HFF-Myc (cell line): Measurements from ENCODE around the gene SASH3.

Experiments
- DNase-seq: peaks from one replicate; pipeline ENCODE4 v3.0.0-alpha.2; 2011; ENCODE audit warnings: low read depth; ENCODE audit errors: extremely low read depth
- H3K4me3 ChIP-seq: replicated peaks from 2 replicates; pipeline ENCODE4 v1.5.1; 2011; ENCODE audit warnings: low read depth, mild to moderate bottlenecking, control low read depth, low read length
- TF ChIP-seq, protein P1 (sequence below): IDR thresholded peaks from 2 replicates; pipeline ENCODE4 v1.5.1; 2012; ENCODE audit warnings: mild to moderate bottlenecking, low read depth, low read length, control low read depth; ENCODE audit errors: missing control alignments

The SASH3 gene

DNA sequence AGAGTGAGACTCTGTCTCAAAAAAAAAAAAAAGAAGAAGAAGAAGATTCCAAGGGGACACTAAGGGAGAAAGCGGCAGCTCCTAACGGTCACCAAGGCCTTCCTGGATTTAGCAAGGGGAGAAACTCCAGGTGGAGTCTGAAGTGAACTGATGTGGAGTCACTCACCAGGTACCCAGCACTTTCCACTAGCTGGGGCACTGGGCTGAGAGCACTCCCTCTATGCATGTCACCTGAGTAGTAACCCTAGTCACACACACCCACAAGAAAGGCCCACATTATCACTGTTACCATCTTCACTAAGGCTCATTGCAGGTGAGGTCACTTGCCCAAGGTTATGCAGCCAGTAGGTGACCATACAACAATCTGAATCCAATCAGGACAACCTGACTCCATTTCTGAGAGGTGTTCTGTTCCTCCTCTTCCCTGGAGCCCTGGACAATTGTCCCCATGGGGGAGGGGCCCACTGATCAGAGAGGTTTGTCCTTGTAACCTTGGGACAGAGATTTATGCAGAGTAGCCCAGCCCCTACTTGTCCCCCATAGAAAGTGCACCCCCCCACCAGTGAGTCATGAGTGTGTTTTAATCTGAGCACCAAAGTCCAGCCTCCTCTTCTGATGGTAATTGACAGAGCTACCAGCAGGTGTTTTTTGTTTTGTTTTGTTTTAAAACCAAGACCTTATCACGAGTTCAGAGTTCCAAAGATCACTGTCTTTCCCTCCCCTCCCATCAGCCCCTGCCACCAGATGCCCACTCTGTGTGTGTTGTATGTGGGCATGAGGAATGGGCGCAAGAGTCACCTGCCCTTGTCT is 5.9 kb upstream of the SASH3 start:
- no peak for DNase-seq
- no peak overlapping the region for H3K4me3 ChIP-seq
- TF ChIP-seq, protein P1, sequence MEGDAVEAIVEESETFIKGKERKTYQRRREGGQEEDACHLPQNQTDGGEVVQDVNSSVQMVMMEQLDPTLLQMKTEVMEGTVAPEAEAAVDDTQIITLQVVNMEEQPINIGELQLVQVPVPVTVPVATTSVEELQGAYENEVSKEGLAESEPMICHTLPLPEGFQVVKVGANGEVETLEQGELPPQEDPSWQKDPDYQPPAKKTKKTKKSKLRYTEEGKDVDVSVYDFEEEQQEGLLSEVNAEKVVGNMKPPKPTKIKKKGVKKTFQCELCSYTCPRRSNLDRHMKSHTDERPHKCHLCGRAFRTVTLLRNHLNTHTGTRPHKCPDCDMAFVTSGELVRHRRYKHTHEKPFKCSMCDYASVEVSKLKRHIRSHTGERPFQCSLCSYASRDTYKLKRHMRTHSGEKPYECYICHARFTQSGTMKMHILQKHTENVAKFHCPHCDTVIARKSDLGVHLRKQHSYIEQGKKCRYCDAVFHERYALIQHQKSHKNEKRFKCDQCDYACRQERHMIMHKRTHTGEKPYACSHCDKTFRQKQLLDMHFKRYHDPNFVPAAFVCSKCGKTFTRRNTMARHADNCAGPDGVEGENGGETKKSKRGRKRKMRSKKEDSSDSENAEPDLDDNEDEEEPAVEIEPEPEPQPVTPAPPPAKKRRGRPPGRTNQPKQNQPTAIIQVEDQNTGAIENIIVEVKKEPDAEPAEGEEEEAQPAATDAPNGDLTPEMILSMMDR, result no peak

DNA sequence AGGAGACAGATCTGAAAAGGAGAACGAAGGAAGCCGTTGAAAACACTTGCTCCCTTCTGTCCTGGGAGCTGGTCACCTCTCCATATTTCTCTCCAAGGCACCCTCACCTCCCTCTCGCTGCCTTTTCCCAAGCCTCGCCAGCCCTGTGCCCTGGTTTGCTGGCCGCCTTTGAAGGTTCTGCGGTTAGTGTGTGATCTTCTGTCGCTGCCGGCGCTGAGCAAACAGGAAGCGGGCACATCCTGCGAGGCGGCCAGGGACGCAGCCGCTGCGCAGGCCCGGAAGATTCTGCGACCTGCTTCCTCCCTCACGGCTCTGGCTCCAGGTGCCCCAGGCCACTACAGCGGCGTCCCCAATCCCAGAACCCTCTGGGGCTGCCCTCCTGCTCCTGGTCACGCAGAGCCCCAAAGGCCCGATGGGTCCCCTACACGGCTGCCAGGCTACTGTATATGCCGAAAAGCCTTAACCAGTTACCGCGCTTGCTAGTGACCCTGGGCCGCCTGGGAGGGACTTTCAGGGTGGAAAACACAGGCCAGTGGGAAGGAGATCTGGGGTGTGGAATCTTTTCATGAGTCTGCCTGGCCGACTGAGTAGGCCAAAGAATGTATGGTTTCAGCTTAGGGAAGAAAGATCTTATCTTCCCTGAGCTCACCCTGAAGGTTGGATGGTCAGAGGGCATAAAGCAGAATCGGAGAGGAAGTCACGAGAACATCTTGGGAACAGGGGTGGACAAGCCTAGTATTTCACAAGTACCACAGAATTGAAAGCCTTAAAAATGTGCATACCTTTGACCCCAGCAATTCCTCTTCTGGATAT is 2.3 kb upstream of the SASH3 start:
- DNase-seq, result no peak
- TF ChIP-seq, protein P1, result no peak

DNA sequence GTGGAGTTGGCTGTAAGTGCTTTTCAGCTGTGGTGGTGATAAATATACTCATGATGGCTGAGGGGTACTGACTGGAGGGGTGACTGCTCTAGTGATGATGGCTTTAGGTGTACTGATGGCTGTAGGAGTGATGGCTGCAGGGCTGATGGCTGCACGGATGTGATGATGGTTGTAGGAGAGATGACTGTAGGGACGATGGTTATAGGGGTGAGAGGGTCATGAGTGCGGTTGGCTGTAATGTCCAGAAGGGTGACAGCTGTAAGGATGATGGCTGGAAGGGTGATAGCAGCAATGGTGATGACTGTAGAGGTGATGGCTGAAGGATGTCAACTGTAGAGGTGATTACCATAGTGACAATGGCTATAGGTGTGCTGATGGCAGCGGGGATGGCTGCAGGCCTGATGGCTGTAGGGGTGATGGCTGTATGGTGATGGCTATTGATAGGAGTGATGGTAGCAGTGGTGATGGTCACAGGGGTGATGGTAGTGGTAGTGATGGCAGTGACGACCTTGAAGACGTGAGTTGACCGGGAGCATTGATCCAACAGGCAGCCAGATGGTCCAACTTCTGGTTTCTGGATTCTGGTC is 570 bp upstream of the SASH3 start:
- H3K4me3 ChIP-seq, result no peak overlapping the region
- TF ChIP-seq, protein P1, result no peak
- no peak for DNase-seq

More for the DNA sequence above, 2.3 kb upstream of the SASH3 start:
- H3K4me3 ChIP-seq, result no peak overlapping the region

DNA sequence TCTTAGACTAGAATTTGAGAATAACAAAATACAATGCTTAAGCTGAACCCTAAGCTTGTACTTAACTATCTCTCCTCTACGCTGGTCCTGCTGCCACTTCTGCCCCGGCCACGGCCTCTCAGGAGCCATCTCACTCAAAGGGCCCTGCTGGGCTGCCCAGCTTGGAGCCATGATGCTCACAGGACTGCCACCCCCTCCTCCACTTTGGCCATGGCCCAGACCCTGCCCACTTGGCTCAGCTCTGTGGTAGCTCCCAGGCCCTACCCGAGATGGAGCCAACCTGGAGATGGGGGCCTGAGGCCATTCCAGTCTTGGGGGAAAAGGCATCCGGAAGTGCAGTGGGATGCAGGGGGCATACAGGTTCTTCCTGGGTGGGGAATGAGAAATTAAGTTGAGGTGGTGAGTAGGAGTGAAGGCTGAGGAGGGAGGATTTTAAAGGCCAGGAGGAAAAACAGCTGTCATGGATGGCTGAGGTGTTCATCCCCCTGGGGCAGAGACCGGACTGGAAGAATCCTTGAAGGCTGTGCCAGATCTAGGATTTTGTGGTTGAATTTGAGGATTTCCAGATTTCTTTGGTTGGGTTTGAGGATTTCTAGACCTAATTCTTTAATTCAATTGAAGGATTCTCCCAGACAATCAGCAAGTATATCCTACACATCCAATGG is 824 bp downstream of the SASH3 start:
- no peak overlapping the region for H3K4me3 ChIP-seq
- TF ChIP-seq, protein P1, result no peak
- DNase-seq, result no peak

DNA sequence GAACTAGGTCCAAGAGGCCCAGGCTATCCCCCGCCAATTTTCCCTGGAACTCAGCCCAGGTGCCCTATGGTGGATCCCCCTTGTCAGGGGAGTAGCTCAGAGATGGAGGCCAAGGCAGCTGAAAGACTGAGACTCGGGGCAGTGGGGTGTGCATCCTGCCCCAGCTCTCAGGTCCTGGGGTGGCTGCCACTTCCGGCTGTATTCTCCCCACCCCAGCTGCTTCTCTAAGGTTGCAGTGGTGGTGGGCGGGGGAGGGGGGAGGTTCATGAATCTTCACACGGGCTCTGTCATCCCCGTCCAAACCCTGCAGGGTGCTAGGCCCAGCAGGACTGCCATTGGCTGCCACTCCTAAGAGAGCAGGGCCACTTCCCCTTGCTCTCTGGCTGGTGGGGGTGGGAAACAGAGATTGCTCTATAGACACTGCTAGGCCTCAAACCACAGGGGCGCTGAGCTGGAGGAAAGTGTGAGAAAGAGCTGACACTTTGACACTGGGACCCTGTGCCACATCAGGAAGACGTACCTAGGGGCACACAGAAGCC is 1.5 kb downstream of the SASH3 start:
- no peak for DNase-seq
- TF ChIP-seq, protein P1, result no peak
- no peak overlapping the region for H3K4me3 ChIP-seq
